Stimulated activated CD8-positive, alpha-beta memory T cell treated with anti-CD3 and anti-CD28 coated beads, Interleukin-12 subunit alpha, Interleukin-12 subunit beta, amount 100 ng/mL, for 24 hours (primary cell): ENCODE measurements around the gene MC1R.
"Not testable (repeated sequence)": the region's sequence is repeated elsewhere in the genome, so short reads cannot be mapped to it uniquely, and the experiment has no call there.

Experiments used
- DNase-seq: peaks from one replicate; pipeline ENCODE4 v3.0.0-alpha.2; 2020; ENCODE audit errors: extremely low read depth

MC1R gene

DNA sequence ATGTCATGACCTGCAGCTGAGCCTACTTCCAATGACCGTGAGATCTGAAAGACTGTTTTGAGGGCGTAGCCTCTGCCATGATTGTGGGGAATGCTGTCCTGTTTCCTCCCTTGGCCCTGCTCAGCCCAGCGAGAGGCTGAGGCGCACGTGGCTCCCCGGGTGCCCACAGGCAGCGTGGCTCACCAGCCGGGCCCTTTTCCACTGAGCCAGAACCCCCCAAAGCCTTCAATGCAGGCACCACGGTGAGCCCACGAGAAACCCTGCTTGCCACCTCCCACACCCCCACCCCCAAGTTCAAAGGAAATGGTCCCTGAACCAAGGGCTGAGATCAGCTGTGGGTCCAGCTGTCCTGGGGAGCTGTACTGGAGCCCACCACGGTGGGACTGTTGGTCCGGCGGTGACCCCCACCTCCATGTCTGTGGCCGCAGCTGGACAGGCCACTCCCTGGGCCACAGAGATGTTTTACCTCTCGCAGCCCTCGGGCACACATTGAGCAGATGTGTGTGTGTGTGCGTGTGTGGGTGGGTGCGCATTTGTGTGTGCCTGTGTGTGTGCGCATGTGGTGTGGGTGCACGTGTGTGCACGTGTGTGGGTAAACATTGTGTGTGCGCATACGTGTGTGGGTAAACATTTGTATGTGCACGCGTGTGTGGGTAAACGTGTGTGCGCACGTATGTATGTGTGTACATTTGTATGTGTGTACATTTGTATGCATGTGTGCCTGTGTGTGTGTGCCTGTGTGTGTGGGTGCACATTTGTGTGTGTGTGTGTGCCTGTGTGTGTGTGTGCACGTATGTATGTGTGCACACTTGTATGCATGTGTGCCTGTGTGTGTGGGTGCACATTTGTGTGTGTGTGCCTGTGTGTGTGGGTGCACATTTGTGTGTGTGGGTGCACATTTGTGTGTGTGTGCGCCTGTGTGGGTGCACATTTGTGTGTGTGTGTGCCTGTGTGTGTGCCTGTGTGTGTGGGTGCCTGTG is 5.0 kb upstream of the MC1R start:
- no peak for DNase-seq

DNA sequence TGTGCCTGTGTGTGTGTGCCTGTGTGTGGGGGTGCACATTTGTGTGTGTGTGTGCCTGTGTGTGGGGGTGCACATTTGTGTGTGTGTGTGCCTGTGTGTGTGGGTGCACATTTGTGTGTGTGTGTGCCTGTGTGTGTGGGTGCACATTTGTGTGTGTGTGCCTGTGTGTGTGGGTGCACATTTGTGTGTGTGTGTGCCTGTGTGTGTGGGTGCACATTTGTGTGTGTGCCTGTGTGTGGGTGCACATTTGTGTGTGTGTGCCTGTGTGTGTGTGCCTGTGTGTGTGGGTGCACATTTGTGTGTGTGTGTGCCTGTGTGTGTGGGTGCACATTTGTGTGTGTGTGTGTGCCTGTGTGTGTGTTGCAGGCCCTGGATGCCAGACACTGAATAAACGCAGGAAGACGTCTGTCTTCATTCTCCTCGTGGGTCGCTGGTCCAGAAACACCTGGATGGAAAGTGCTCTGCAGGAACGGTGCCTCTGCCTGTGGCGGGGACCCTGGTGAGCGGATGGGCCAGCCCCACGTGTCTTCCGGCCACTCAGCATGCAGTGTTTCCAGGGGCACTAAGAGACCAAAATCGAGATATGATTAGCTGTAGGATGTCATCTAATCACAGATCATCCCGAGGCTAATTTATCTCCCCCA is 3.9 kb upstream of the MC1R start:
- DNase-seq = not testable (repeated sequence)

- DNase-seq = no peak
Measured at GRCh38 chr16:89915303-89916232, 3.1 kb upstream of the MC1R start.

- no peak for DNase-seq
Measured at GRCh38 chr16:89917773-89918452, 749 bp upstream of the MC1R start.

- no peak for DNase-seq
Measured at GRCh38 chr16:89919535-89920406, 1.1 kb downstream of the MC1R start.

DNA sequence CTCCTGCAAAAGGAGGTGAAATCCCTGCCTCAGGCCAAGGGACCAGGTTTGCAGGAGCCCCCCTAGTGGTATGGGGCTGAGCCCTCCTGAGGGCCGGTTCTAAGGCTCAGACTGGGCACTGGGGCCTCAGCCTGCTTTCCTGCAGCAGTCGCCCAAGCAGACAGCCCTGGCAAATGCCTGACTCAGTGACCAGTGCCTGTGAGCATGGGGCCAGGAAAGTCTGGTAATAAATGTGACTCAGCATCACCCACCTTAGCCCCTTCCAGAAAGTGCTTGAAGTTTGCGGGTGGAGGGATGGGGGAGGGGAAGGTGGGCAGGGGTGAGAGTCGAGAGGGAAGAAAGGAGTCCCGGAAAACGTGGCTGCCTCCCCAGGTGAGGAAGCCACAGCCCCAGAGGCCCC is 2.1 kb downstream of the MC1R start:
- DNase-seq = no peak

DNA sequence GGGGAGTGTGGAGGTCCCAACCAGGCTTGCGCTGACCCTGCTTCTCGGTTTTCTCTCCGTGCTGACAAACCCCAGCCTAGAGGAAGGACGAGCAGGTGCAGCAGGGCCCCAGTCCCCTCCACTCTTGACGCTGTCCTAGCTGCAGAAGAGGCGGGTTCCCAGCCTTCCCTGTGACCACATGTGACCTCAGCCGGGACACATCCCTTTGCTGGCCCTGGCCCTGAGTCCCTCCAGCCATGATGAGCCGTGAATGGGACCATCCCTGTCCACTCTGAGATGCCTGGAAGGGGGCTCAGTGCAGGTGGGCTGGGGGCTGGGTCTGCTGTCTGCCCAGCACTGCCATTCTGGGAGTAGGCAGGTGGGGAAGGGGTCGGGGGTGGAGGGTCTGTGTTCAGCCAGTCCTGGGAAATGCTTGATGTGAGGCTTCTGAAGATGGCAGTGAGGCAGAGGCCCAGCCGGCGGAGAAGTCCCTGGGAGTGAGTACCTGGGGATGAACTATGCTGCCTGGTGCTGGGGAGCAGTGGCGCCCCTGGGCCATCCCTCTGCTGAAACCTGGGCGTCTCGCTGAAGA is 2.6 kb downstream of the MC1R start:
- no peak for DNase-seq

DNA sequence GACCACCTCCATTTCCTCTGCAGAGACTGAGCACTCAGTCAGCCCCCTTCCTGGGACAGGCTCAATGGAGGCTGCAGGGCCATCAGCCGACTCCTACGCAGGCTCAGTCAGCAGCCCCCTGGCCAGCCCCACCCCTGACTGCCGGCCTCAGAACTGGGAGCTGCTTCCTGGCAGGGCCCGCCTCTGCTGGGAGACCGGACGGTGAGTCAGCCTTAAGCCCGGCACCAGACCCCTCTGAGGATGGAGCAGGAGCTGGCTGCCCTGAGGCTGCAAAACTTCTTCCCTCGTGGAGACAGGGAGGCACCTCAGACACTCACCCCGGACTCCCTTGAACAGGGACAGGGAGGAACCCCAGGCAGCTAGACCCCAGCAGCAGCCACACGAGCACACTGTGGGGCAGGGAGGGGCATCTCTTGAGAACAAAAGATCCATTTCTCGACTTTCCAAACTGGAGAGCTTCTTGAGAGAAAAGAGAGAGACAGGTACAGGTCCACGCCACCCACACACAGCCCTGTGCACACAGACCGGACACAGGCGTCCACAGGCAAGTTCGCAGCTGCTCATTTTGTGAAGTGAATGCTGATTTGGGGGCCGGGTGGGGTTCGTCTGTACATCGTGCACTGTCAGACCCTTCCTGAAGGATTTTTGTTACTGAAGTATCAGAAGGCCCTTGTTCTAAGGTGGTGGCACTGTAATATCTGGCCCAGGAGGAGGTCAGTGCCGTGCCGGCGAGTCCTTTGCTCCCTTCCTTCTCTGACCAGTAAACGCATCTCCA is 3.2 kb downstream of the MC1R start:
- DNase-seq = no peak

GRCh38 chr16:89922477-89922883 is 3.8 kb downstream of the MC1R start:
- DNase-seq = no peak

GRCh38 chr16:89922884-89923639 is 4.4 kb downstream of the MC1R start, which contains the start of gene TUBB3:
TUBB3 (plus strand) TSS chr16:89923342; CDS start chr16:89923402, 60 bp downstream.
- no peak for DNase-seq

DNA sequence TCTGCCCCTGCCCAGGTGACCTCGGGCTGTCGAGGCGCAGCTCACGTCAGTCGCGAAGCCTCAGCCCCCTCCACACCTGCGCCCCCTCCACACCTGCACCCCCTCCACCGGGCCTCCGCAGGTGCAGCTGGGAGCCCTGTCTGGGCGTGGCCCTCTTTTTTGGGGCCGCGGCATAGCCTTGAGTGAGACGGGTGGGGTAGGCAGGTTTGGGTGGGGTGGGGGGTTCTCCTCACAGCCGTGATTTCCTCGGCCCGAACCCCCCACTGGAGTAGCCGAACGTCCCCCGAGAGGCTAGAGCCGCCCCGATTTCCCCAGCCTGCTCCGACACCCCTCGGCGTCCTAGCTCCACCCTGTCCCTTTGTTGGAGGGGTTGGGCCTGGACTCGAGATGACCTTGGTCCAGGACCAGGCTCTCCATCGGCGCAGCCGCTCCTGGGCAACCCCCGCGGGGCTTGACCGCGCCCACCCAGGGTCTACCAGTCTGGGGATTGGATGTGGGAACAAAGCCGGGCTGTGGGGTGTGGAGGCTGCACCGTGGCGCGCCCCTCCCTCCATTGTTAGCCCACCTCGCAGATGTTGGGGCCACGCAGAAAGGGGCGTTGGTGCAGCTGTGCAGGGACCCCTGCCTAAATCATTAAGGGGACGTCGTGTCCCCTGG is 5.1 kb downstream of the MC1R start:
- DNase-seq = no peak

GRCh38 chr16:89924297-89924924 is 5.7 kb downstream of the MC1R start:
- no peak for DNase-seq

GRCh38 chr16:89924925-89925307 is 6.3 kb downstream of the MC1R start:
- DNase-seq = no peak

DNA sequence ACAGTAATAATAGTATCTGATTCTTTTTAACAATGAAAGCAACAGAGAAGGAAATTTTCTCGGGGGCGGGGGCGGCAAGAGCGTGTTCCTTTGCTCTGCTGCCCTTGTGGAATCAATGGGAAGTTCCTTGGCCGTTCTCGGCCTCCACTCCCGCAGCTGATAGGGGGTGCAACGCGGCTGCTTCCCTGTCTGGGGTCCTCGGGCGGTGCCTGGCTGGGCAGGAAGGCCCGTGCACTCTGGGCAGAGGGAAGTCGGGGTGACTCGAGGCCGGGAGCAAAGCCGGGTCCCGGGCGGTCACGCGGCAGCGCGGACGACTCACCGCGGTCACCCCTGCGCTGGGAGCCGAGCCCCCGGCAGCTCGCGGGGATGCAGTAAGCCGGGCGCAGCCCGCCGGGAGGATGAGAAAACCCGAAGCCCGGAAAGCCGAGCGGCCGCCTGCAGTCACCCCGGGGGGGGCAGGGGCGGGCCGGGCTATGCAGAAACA is 7.0 kb downstream of the MC1R start:
- DNase-seq = no peak

DNA sequence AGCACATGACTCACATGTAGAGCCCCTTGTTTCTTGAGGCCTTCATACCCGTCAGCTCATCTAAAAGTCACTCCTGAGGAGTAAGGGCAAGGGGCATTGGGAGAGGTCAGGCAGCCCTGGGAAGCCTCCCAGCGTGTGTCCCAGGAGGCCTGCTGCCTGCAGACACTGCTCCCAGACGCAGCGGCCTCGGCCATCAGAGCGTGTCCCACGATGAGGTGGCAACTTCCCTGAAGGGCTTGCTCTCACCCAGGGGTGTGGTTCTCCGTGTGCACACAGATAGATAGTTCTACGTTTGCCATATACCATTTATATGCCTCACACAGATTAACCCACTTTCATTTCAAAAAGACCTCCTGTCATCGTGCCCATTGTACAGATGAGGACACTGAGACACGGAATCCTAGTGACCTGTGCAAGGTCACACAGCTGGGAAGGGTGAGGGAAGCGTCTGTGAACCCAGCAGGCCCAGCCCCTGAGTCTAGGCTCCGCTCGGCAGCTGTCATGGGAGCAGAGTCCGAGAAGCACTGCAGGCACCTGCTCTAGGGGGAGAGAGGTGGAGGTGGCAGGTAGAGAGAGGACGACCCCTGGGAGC is 12.7 kb downstream of the MC1R start:
- DNase-seq = no peak

- no peak for DNase-seq
Measured at GRCh38 chr16:89931964-89932363, 13.3 kb downstream of the MC1R start.

- DNase-seq = not testable (repeated sequence)
Measured at GRCh38 chr16:89934019-89934418, 15.4 kb downstream of the MC1R start.
